Nasal cavity respiratory epithelium epithelial cell of viscerocranial mucosa (primary cell): Measurements from ENCODE around the gene PEX11G. TPM values are rescaled to one million over a fixed set of nuclear protein-coding genes. Genes with fewer than 3 reads are reported as not detected.

Experiments
- total RNA-seq: library from RNA; depleted of rRNA; stranded (reverse); fragments of >200 nt; gene quantifications from 2 replicates; pipeline ENCODE4 v1.2.3, GENCODE V29; 2014

PEX11G gene
- 1.6 and 3.1 TPM in 2 replicates for total RNA-seq

DNA sequence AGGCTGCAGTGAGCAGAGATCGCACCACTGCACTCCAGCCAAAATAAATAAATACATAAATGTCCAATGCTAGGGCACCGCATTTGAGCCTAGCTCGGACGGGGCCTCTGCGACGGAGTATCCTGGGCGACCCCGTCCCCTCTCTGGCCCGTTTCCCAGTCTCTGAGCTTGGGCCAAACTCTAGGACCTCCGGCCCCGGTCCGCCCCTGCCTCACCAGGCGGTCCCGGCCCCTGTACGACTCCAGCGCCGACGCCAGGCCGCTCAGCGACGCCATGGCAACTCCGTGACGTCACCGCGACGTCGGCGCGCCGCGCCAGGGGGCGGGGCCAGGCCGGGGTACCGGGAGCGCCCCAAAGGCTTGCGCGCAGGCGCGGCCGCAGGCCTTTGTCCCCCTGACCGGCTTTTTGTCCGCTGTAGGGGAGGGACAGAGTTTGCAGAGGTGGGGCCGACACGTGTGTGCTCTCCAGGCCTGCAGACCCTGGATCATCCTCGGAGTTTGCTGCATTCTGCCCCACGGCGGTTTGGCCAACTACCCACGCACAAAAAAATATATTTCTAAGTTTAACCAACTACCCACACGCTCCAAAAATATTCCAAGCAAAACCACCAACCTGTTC is at the start of gene PEX11G:
Gene PEX11G (minus strand): TSS at position 300 of the 618 bp plus-strand sequence. CDS start 25 bp downstream, at position 275.

DNA sequence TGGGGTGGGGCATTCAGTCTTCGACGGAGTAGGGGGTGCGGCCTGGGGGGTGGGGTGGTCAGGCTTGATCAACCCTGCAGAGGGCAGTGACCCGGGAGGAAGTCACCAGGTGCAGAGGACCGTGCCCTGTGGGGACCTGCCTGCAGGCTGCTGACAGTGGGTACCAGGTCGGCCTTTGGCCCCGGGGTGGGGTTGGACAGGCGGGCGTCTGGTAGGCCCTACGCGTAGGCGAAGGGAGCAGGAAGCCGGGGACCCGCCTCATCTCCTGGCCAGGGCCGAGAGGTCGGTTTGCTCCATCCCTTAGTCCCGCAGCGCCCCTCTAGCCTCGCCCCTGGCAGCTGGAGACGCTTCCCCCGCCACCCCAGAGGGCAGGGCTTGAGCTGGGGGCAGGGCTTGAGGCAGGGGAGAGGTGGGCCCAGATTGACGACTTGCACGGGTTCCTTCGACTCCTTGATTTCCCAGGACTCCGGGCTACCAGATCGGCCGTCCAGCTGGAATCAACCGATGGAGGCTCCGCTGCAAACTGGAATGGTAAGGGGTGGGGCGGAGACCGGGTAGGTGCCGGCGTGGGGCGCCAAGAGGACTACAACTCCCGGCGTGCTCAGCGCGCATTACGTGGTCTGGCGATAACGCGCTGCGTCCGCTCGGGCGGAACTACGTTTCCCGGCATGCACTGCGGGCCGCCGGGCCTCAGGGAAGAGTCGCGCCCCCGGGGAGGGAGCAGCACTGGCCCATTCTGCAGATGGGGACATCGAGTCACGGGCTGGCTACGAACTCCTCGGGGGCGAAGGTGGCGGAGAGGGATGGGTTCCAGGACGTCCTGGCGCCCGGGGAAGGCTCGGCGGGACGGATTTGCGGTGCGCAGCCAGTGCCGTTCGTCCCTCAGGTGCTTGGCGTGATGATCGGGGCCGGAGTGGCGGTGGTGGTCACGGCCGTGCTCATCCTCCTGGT is 46.5 kb upstream of the PEX11G start, which contains the start of gene PNPLA6:
Gene PNPLA6 (plus strand): TSS at position 671 of the 951 bp plus-strand sequence. CDS start 72 bp downstream, at position 743.

DNA sequence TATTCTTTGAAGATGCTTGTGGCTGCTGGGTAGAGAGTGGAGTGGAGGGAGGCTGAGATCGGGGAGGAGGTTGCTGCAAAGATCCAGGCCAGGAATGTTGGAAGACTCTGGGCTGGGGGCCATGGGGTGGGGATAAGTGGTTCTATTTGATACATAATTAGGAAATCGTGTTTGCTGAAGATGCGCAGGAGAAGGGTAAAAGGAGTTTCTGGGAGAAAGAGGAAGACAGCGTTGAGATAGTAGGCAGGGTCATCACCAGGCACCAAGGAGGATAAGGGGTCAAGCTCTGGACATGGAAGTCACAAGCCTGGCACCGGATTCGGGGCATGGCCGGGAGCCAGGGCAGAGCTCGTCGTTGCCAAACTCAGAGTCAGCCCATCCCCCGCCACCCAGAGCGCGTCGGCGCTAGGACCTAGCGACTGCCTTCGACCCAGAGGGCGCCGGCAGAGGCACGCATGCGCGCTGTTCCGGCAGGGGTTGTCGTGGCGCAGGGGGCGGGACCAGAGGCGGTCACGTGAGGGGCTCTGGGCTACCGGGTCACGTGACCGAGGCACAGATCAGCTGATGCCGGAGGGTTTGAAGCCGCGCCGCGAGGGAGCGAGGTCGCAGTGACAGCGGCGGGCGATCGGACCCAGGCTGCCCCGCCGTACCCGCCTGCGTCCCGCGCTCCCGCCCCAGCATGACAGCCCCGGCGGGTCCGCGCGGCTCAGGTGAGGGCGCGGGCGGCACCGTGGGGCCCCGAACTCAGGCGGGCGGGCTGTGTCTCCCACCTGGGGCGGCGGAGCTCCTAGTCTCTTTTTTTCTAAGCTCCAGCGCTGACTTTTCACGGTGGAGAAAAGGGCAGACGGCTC is 33.5 kb upstream of the PEX11G start, which contains the start of gene MCOLN1:
Gene MCOLN1 (plus strand): TSS at position 553 of the 851 bp plus-strand sequence. CDS start 127 bp downstream, at position 680.

DNA sequence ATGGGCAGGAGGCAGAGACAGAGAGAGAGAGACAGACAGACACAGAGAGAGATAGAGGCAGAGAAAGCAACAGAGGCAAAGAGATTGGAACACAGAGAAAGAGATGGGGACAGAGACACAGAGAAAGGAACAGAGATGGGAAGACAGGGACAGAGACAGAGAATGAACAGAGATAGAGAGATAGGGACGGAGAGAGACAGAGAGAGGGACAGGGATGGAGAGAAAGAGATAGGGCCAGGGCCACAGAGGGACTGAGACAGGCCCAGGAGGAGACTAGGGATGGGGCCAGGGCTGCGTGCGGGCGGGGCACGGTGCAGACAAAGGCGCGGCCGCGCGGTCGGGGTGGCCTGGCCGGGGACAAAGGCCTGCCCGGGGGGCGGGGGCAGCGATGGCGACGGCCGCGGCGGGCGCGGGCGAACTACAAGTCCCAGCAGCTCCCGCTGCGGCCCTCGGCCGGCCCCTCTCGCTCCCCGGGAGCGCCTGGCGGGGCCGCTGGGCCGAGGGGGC is 26.9 kb upstream of the PEX11G start, which contains the start of gene ZNF358:
Gene ZNF358 (plus strand): TSS at position 459 of the 507 bp plus-strand sequence. CDS start 3,140 bp downstream, outside the sequence.

Other genes starting within 250 kb of the PEX11G start
- gene INSR, start 194.6 kb downstream of the PEX11G start, total RNA-seq, result 6.5 and 29.2 TPM in 2 replicates
- gene ARHGEF18, start 140.1 kb downstream of the PEX11G start, total RNA-seq, result 58.1 and 102 TPM in 2 replicates
- 3.1 and 23.8 TPM in 2 replicates for gene ZNF358, start 27.1 kb upstream of the PEX11G start, total RNA-seq
- 2.4 and 6.5 TPM in 2 replicates for gene MCOLN1, start 33.6 kb upstream of the PEX11G start, total RNA-seq
- 51.6 and 92.0 TPM in 2 replicates for gene PNPLA6, start 46.7 kb upstream of the PEX11G start, total RNA-seq
- 4.4 and 11.6 TPM in 2 replicates for gene CAMSAP3, start 106.8 kb upstream of the PEX11G start, total RNA-seq
- 31.8 and 44.7 TPM in 2 replicates for gene XAB2, start 140.5 kb upstream of the PEX11G start, total RNA-seq
- gene PET100, start 140.8 kb upstream of the PEX11G start, total RNA-seq, result 5.6 and 7.9 TPM in 2 replicates
- gene PCP2, start 144.7 kb upstream of the PEX11G start, total RNA-seq, result not detected in 2 replicates
- 49.9 and 113 TPM in 2 replicates for gene STXBP2, start 148.1 kb upstream of the PEX11G start, total RNA-seq
- not detected in 2 replicates for gene RETN, start 180.0 kb upstream of the PEX11G start, total RNA-seq
- under 0.01 TPM in 1 of 2 replicates, not detected in the other for gene MCEMP1, start 188.1 kb upstream of the PEX11G start, total RNA-seq
- 41.7 and 57.2 TPM in 2 replicates for gene TRAPPC5, start 191.8 kb upstream of the PEX11G start, total RNA-seq
- gene FCER2, start 213.1 kb upstream of the PEX11G start, total RNA-seq, result not detected in 2 replicates
- gene CLEC4G, start 243.1 kb upstream of the PEX11G start, total RNA-seq, result not detected in 2 replicates